Frontal cortex (tissue), 4 donors: ENCODE measurements around the gene UTS2B. TPM values are rescaled to one million over a fixed set of nuclear protein-coding genes. Genes with fewer than 3 reads are reported as not detected.

Source experiments
- DNase-seq, 2 donors: peaks; one replicate each; pipeline ENCODE4 v3.0.0; 2012; ENCODE audit warnings: low spot score in 2 of 2
- FAIRE-seq: peaks from 2 replicates; lab custom pipeline; 2012; peaks lifted over from hg19 to GRCh38; lab: Jason Lieb, UNC
- total RNA-seq: library from RNA; depleted of rRNA; stranded (reverse); fragments of >200 nt; gene quantifications from one replicate; pipeline ENCODE4 v1.2.3, GENCODE V29; 2014
- donor health status: control.
- donor health status: control.
- donor health status: control.

Gene UTS2B
- total RNA-seq, 1 donor from 2014 or later = 0.41 TPM

DNA sequence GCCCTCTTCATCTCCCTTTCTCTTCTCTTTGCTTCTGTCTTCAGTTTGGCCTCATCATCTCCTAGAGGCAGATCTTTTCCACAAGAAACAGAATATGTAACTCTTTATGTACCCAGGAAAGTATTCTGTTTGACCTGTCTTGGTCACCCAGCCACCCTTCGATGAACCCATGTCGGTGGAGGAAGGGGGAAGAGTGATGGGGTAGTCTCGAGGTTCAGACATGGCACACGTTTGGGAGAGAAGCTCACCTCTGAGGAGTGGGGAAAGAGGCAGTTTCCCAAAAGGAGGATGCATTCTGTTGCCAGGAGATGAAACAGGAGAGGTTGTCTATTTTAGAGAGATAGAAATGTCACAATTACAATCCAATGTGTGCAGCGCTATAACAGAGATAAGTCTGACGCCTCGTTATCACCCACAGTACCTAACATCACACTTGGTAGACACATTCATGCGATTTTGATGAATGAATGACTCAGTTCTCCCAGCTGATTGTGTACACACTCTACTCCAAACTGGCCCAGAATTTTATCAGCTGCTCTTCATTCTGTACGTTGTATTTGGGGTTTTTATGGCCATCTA is 1.9 kb downstream of the UTS2B start:
- FAIRE-seq (no peak), DNase-seq (peak in 1 of 2 donors; percentile 34)

DNA sequence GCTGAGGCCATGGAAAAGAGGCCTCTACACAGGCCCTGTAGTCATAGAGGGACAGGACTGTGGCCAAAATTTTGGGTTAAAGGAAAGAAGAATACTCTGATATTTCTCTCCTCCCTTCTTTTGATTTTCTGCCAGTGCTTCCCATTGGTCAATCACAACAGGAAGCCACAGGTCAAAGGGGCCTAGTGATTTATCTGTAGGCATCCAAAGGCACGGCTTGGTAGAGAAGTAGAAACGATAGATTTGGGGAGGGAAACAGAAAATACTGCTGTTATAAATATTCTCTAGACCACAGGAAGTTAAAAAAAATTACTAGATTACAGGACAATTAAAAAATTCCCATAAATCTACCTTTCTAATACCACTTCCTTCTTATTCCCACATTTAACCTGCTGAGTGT is 2.8 kb downstream of the UTS2B start:
- no peak for FAIRE-seq
- DNase-seq = no peak

DNA sequence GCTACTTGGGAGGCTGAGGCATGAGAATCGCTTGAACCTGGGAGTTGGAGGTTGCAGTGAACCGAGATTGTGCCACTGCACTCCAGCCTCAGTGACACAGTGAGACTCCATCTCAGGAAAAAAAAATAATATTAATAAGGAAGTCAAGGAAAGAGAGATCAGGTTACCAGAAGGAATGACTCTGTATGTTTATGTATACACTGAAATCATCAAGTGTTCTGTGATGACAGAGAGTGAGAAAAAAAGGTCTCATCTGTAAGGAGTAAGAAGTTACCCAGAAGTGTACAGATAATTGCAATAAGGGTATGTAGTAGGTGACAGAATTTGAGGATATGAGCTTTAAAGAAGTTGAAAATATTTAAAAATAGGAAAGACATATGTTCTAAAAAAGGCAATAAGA is 5.4 kb downstream of the UTS2B start:
- no peak for FAIRE-seq
- no peak for DNase-seq

DNA sequence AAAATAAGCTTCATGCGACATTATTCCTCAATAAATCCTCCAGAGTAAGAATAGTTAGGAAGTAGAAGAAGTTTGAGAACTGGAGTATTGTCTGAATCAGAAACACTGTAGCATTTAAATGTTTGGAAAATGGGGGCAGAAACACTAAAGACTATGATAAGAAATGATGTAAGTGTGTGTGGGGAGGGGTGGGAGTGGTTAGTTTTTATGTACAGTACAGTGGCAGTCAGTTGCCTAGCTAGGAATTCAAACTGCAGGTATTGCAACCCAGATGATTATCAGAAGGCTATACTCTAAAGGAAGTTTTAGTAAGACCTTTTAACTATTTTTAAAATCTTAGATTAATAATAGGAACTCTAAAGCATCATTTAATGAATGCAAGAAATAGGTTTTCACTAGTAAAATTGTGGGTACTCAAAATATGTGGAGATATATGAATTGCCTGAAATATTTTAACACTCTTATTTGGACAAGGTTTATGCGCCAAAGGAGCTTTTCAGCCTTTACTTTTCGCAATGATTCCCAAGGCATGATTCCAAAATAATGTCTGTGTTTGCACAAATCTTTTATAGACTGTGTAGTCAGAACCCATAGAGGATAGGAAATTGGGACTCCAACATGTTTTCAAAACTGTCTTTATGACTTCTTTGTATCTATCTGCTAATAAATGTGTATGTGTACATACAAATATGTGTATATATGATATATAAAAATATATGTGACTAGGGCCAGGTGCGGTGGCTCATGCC is 9.1 kb downstream of the UTS2B start:
- FAIRE-seq (no peak), DNase-seq (no peak)

DNA sequence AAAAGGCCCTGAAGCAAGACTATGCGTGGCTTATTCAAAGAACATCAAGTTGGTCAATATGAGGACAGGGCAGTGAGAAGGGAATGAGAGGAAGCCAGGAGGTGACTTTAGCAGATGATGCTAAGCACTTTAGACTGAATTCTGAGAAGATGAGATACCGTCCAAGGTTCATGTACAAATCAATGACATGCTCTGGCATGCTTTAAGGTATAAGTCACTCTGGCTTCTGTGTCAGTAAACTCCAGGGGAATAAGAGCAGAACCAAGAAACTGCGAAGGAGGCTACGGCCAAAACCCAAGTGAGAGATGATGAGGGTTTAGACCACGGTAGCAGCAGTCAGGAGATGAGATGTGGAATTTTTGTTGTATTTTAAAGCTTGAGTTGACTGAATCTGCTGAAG is 10.0 kb downstream of the UTS2B start:
- DNase-seq = no peak
- FAIRE-seq = no peak

DNA sequence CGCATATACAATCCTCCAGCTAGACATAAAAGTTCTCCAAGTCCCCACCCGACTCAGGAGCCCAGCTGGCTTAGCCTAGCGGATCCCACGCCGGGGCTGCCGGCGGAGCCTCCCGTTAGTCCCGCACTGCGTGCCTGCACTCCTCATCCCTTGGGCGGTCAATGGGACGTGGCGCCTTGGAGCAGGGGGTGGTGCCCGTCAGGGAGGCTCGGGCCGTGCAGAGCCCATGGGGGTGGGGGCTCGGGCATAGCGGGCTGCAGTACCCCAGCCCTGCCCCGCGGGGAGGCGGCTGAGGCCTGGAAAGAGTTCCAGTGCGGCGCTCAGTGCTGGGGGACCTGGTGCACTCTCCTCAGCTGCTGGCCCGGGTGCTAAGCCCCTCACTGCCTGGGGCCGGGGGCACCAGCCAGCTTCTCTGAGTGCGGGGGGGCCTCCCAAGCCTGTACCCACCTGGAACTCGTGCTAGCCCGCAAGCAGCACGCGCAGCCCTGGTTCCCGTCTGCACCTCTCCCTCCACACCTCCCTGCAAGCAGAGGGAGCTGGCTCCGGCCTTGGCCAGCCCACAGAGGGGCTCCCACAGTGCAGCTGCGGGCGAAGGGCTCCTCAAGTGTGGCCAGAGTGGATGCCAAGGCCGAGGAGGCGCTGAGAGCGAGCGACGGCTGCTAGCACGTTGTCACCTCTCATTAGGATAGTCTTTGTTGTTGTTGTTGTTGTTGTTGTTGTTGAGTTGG is 13.3 kb downstream of the UTS2B start:
- FAIRE-seq (no peak), DNase-seq (no peak)

DNA sequence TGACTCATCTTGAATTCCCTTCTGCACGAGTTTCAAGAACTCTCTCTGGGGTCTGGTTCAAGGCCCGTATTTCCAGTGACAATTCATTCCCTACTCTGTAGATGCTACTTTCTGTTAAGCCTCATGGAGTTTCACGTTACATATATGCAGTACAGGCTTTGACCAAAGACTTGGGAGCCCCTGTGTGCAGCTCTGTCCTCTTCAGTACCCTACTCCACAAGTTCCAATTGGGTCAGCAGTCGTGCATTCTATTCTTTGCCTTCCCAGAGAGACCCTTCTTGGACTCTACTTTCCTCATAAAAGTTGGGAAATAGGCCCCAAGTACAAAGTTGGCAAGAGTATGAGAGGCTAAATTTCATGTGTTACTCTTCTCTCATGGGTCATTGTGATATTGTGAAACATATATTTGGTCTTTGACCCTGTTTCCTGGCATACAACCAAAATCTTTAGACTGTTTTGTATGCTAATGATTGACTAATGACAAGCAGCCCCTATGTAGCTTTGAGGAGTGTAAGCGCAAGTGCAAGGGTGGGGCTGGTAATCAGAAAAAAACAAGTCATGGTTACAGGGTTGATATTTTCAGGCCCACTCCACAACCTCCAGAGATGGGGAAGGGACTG is 16.1 kb downstream of the UTS2B start:
- DNase-seq = no peak
- no peak for FAIRE-seq

DNA sequence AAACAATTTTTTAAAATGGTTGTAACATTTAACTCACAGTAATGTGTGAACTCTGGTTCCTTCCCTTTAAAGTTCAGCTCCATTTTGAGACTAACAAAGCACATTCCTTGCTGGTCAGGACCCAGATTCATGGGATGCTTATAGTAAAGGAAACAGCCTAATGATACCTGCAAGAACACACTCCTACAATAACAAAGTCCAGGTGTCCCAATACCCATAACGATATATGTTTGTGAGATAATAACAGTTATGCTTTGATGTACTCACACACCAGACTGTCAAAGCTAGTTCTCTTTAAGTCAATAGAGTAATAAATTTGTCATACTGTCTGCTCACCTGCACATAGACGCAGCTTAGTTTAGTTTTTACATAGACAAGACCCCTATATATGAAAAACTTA is 17.0 kb downstream of the UTS2B start:
- no peak for FAIRE-seq
- DNase-seq = no peak

DNA sequence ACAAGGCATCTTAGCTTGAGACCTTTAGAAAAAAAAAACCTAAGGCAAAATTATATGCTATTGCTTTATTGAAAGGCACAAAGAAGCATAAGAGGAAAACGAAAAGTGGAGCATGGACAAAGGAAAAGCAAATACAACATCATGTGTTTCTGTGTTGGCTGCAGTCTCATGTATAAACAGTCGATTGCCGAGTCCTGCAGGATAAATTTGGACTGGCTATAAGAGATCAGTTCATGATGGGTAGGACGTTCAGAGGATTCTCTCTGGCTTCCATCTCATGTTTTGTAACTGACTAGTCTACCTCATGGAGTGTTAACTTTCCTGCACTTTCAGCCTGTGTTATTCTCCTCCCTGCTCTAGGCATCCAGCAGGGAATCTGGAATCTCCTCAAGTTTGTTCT is 23.0 kb downstream of the UTS2B start:
- FAIRE-seq = no peak

DNA sequence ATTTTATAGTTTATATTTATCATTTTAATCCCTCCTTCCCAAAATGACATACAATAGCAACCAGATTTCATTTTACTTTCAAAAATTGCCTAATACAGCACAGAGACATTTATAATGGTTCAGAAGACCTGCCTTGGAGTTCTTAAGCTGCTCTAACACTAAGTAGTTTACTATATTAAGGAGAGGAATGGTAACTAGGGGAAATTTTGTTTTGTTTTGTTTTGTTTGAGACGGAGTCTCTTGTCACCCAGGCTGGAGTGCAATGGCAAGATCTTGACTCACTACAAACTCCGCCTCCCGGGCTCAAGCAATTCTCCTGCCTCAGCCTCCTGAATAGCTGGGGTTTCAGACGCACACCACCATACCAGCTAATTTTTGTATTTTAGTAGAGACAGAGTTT is 23.9 kb downstream of the UTS2B start:
- no peak for DNase-seq
- FAIRE-seq = no peak

More for the DNA sequence above, 23.0 kb downstream of the UTS2B start:
- no peak for DNase-seq

DNA sequence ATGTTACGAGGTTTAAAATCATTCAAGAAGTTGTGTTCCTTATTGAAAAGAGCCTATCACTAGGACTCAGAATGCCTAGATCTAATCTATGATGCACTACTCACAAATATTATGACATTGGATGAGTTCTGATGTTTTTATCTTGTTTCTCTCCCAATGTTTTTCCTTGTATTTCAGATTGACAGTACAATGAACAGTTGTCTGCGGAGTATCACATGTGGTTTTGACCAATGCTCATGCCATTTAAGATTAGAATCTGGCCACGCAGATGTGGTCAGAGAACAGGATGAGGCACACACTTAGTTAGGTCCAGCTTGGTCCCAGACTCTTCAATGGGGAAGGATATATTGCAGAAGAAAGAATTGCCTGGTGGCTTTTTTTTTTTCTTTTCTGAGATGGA is 26.7 kb downstream of the UTS2B start:
- FAIRE-seq (no peak), DNase-seq (no peak)

DNA sequence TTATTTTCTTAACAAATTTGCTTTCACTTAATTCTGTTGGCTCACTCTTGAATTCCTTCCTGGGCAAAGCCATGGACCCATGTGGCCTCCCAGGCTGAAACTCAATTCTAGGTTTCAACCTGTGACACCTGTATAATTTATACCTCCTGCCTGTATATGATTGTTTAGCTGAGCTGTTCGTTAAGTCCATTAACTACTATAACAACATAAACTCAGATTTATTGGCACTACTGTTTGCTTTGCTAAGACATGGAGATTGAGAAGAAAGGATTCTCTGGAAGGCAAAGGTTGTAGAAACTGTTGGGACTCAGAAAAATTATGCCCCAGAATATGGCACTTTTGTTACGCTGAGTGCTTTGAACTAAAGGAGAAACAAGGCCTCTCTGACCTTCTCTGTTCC is 27.9 kb downstream of the UTS2B start:
- DNase-seq = no peak
- FAIRE-seq = no peak

DNA sequence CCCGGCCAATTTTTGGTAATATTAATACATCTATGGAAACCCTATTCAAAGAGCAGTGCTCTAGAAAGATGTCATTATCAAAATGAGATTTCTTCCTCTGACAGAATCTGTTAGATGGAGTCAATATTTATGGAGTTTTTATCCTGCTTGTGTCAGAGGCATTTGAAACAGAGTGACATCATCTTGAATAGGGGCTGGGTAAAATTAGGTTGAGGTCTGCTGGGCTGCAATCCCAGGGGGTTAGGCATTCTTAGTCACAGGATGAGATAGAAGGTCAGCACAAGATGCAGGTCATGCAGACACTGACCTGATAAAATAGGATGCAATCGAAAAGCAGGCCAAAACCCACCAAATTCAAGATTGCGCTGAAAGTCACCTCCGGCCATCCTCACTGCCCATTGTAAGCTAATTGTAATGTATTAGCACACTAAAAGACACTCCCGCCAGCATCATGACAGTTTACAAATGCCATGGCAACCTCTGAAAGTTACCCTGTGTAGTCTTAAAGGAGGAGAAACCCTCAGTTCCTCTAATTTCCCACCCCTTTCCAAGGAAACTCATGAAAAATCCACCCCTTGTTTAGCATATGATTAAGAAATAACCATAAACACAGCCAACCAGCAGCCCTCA is 28.4 kb downstream of the UTS2B start:
- DNase-seq (no peak), FAIRE-seq (no peak)

DNA sequence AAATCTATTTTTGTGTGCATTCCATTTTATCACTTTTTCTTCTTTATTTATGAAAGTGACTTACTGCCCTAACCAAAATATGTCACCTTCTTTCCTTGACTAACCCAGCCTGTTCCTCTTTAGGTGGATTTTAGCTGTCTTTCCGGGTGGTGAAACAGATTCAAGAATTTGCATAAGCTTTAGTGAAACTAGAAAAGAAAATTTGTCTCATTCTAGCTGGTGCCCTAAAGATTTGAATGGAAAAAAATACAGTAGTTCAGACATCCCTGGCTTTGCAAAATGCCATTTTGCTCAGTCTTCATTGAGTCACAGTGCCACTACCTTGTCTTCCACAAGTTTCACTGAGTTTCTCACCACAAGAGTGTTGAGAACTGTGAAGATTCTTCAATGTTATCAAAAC is 29.3 kb downstream of the UTS2B start:
- no peak for DNase-seq
- no peak for FAIRE-seq

DNA sequence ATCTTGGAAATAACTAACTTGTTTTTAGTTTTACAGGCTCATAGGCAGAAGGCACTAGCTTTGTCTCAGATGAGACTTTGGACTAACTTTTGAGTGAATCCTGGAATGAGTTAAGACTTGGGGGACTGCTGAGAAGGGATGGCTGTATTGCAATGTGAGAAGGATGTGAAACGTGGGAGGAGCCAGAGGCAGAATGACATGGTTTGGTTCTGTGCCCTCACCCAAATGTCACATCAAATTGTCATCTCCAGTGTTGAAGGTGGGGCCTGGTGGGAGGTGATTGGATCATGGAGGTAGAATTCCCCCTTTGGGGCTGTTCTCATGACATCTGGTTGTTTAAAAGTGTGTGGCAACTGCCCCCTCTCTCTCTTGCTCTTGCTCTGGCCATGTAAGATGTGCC is 29.9 kb downstream of the UTS2B start:
- DNase-seq (no peak), FAIRE-seq (no peak)

DNA sequence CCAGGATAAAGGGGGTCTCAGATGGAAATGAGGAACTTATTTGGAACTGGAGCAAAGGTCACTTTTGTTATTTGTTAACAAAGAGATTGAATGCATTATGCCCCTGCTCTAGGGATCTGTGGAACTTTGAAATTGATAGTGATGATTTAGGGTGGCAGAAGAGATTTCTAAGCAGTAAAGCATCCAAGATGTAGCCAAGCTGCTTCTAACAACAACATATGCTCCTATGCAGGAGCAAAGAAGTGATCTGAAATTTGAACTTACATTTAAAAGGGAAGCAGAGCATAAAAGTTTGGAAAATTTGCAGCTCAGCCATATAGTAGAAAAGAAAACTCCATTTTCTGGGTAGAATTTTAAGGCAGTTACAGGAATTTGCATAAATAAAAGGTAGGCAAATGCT is 31.5 kb downstream of the UTS2B start:
- DNase-seq = no peak
- no peak for FAIRE-seq

DNA sequence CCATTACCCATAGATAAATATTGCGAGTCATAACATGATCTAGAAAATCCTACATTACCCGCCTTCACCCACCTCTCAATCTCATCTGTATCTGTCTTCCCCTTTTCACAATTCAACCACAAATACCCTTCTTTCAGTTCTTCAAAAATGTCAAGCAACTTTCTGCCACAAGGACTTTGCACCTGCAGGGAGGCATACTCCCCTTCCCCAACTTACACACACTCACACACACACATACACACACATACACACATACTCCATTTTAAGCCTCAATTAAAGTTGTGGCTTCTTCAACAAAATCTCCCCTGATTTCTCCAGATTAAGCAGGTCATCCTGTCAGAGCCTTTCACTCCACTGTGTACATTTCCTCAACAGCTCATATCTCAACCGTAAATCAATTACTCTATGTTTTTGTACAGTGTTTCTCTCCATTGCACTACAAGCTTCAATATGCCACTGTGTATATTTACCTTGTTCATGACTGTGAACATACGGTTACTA is 34.2 kb downstream of the UTS2B start:
- DNase-seq (no peak), FAIRE-seq (no peak)

DNA sequence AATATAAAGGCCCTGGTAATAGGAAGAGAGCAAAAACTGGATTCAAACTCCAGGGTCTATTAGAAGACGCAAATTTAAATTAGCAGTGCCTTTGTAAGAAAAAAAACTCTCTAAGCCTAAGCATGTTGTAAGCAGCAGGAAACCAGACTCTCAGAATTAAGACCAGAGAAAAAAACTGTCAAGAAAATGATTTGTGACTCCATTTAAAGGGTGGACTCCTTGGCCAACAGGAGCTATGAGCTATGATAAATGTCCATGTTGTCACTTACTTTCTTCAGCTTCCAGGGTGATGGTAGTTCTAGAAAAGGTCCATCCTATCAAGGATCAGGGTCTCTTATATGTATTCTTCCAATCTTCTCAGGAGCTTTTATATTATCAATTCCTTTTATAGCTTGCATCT is 36.0 kb downstream of the UTS2B start:
- FAIRE-seq = no peak

DNA sequence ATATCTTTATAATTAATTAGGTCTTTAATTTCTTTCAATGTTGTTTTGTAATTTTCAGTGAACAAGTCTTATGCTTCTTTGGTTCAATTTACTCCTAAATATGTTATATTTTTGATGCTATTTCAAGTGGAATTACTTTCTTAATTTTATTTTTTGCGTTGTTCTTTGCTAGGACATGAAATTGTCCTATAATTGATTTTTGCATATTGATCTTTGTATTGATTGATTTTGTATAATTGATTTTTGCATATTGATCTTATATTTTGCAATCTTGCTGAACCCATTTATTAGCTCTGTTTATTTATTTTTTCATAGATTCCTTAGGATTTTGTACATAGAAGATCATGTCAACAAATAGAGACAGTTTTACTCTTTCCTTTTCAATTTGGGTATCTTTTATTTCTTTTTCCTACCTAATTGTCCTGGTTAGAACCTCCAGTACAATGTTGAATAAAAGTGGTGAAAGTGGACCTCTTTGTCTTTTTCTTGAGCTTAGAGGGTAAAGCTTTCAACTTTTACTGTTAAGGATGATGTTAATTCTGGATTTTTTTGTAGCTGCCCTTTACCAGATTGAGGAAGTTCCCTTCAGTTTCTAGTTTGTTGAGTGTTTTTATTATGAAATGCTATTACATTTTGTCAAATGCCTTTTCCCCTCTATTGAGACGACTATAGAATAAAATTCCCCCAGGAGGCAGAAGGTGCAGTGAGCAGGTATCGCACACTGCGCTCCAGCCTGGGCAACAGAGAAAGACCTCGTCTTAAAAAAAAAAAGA is 37.9 kb downstream of the UTS2B start:
- DNase-seq (no peak), FAIRE-seq (no peak)

More for the DNA sequence above, 36.0 kb downstream of the UTS2B start:
- no peak for DNase-seq
